GM19193 (cell line): Measurements from ENCODE around the gene XYLT2.

Experiments used
- POLR2A ChIP-seq: IDR thresholded peaks from 4 replicates; pipeline ENCODE4 v1.6.1; 2011; ENCODE audit not compliant: insufficient read depth, insufficient read length; ENCODE audit errors: extremely low read depth

The XYLT2 gene

DNA sequence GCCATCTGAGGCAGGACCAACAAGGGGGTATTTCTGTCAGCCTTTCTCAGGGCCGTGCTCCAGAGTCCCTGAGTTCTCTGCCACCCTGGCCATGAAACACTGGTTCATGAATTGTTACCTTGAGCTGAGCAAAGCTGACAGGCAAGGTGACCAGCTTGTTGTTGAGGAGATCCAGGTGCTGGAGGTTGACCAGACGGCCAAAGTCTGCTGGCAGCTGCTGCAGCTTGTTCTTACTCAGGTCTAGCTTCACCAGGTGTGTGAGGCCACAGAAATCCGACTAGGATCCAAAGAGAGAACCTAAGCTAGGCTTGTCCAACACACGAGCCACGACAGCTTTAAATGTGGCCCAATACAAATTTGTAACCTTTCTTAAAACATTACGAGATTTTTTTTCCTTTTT is 46.7 kb downstream of the XYLT2 start:
- TF ChIP-seq POLR2A: no peak

DNA sequence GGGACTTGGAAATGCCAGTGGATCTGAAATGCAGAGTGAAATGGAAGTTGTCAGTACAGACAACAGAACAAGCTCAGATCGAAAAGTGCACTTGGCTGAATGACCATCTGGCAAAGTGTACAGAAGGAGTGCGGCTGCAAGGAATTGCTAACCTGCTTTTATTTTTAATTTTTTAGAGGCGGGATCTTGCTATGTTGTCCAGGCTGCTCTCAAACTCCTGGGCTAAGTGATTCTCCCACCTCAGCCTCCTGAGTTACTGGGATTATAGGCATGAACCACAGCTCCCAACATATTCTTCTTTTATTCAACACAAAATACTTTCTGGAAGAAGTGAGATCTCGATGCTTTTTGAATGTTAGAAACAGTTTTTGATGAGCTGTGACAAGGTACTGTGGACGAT is 47.8 kb downstream of the XYLT2 start:
- no peak for TF ChIP-seq POLR2A

DNA sequence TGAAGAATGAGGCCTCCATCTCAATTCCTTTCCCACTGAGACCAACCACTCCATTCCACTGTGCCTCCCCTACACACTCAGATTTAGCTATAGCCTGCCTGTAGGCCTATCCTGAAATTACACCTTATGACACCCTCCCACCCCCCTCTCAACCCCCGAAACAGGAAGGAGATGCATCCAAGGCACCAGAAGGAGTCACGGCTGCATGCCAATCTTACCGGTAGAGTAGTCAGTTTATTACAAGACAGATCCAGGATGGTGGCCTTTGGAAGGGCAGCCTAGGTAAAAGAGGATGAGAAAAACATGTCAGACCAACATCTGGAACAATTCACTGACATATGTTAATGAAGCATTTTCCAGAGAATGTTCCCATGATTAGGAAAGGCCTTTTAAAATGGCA is 48.8 kb downstream of the XYLT2 start:
- TF ChIP-seq POLR2A: no peak

DNA sequence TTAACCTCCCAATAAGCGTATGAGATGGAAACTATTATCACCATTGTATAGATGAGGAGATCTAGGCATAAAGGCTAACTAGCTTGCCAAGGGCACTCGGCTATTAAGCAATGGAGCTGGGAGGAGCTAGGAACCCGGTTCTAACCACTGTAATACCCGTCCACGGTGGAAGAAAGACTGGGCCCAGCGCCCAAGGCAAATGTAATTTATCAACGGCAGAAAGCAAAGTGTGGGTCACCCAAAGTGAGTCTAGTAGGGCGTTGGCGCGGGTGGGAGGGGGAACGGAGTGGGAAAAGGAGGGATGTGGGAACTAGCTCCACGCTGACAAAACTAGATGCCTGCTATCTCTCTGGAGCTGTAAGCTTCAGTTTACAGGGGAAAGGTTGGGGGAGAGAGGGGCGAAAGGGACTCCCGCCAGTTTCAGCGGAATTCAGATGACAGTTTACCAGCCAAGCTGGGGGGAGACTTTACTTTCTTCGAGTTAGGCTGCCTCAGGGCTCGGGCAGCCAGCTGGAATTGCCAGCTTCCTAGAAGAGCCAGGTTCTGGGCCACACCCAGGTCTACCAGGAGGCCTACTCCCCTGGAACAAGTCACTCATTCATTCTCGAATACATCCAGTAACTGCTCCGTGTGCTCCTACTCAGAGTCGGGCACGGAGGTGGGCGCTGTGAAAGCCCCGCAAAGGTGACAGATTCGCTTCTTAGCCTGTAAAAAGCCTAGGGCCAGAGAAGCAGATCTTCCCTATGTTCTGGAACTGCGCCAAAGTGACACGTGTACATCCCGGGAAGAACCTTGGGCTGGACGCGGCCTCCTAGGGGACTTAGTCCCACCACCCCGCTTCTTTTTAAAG is 50.6 kb downstream of the XYLT2 start:
- no peak for TF ChIP-seq POLR2A

DNA sequence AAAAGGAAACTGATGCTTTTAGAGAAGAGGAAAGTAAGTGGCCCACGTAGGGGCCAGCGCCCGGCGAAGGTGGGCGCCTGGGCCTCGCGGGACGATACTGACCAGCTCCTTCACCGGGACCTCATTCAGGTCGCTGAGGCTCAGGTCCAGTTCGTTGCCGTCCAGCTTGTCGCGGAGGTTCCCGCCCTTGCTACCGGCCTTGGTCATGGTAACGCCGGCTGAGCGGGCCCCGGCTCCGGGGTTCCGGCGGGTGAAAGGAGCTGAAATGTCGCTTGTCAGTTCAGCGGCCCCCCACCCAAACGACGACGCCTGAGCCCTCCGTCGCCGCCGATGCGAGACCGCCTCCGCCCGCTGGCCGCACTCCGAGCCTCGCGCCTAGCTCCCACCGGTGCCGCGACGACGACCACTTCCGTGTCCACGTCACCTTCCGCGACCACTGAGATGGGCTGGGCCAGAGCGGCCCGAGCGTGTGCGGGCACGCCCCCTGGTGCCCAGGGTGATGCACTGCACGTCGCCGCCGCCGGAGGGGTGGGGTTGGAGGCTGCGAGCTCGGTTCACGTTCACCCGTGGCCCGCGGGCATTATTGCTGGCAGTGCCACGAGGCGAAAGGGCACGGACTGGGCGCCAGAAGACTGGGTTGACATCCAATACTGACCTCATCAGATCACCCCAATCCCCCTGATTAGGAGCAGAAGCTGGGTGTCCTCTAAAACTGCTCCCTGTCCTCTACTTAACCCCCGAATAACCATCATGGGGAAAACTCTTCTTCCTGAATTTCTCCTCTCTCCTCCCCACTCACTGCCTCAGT is 51.4 kb downstream of the XYLT2 start, which contains the start of gene LRRC59:
TSS of gene LRRC59 (minus strand) at position 413 of the 808 bp plus-strand sequence. CDS start at position 207, 206 bp downstream.
- peak; percentile 93 for TF ChIP-seq POLR2A

DNA sequence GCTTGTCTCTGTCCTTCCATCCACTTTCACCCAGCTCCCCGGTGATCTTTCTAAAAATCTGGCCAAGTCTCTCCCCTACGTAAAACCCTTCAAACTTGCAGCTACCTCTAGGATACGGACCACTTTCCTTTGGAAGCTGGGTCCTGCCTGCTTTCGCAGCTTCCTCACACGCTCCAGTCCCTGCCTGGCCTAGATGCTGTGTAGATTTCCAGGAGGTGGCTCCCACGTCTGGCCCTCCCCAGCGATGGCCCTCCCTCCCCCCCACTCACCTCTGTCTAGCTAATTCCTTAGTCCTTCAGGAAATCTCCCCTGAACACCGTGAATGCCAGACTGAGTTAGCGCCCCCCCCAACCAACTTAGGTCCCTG is 52.0 kb downstream of the XYLT2 start:
- TF ChIP-seq POLR2A: no peak

DNA sequence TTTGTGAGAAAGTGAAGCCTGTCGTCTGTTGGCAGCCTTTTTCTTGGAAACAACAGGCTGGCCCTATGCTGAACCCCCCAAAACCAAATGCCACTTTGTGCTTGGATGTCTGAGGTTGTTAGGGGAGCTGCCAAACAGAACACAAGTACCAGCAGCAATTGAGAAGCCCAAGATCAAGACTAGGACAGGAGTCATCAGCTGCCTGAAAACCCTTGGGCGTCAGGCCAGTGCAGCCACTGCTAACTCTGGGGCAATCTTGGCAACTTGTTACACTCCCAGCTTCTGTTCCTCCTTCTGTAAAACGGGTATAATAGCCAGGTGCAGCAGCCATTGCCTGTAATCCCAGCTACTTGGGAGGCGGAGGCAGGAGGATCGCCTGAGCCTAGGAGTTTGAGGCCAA is 60.7 kb downstream of the XYLT2 start:
- TF ChIP-seq POLR2A: no peak

DNA sequence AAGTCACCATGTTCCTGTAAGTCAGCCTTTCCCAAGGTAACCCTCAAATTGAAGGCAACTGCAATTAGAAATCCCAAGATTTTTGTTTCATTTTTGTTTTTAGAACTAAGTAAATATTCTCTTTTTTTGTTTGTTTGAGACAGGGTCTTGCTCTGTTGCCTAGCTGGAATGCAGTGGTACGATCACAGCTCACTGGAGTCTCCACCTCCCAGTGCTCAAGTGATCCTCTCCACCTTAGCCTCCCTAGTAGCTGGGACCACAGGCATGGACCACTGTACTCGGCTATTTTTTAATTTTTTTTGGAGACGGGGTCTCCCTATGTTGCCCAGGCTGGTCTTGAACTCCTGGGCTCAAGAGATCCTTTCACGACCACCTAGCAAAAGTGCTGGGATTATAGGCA is 62.0 kb downstream of the XYLT2 start:
- no peak for TF ChIP-seq POLR2A
